HepG2 (cell line): ENCODE measurements around the gene DHRS4L2. TPM values are rescaled to one million over a fixed set of nuclear protein-coding genes. Genes with fewer than 3 reads are reported as not detected.

Experiments
- HOXA5 ChIP-seq: sonication (generic); formaldehyde crosslinking; IDR thresholded peaks from 2 replicates; pipeline ENCODE4 v1.4.0; 2020; ENCODE audit warnings: missing genetic modification reagents
- ISL2 ChIP-seq: sonication (generic); formaldehyde crosslinking; IDR thresholded peaks from 2 replicates; pipeline ENCODE4 v1.5.0; 2020; ENCODE audit warnings: missing genetic modification reagents
- NCOA5 ChIP-seq: sonication (generic); formaldehyde crosslinking; IDR thresholded peaks from 2 replicates; pipeline ENCODE4 v1.4.0; 2020; ENCODE audit warnings: missing genetic modification reagents
- PHF8 ChIP-seq: sonication (generic); formaldehyde crosslinking; IDR thresholded peaks from 2 replicates; pipeline ENCODE4 v1.5.0; 2020; ENCODE audit warnings: missing genetic modification reagents
- POLR2A ChIP-seq, 2 experiments: IDR thresholded peaks; 2 replicates each; pipeline ENCODE4 v1.6.1; 2011; ENCODE audit warnings: low read depth in 2 of 2, low read length in 2 of 2, mild to moderate bottlenecking in 1 of 2, moderate library complexity in 1 of 2; ENCODE audit not compliant: insufficient read depth in 1 of 2
- RXRA ChIP-seq: sonication (generic); formaldehyde crosslinking; IDR thresholded peaks from 2 replicates; pipeline ENCODE4 v1.5.1; 2020; ENCODE audit warnings: missing genetic modification reagents
- SALL1 ChIP-seq: sonication (generic); formaldehyde crosslinking; IDR thresholded peaks from 2 replicates; pipeline ENCODE4 v1.8.0; 2022; ENCODE audit warnings: mild to moderate bottlenecking, missing genetic modification reagents
- TEAD3 ChIP-seq: optimal IDR thresholded peaks from 2 replicates; pipeline ENCODE3; 2016; ENCODE audit warnings: borderline replicate concordance
- ZFP82 ChIP-seq: sonication (generic); formaldehyde crosslinking; IDR thresholded peaks from 2 replicates; pipeline ENCODE4 v1.5.1; 2020; ENCODE audit warnings: mild to moderate bottlenecking, missing genetic modification reagents, borderline replicate concordance
- ZMYM3 ChIP-seq: sonication (generic); formaldehyde crosslinking; IDR thresholded peaks from 2 replicates; pipeline ENCODE4 v1.5.1; 2020; ENCODE audit warnings: mild to moderate bottlenecking, missing genetic modification reagents
- ZNF234 ChIP-seq: sonication (generic); formaldehyde crosslinking; conservative IDR thresholded peaks from 2 replicates; pipeline ENCODE4 v1.5.1; 2020; ENCODE audit warnings: mild to moderate bottlenecking, missing genetic modification reagents
- ZNF501 ChIP-seq: sonication (generic); formaldehyde crosslinking; IDR thresholded peaks from 2 replicates; pipeline ENCODE4 v1.5.1; 2020; ENCODE audit warnings: mild to moderate bottlenecking, moderate library complexity, missing genetic modification reagents
- ZNF616 ChIP-seq: sonication (generic); formaldehyde crosslinking; IDR thresholded peaks from 2 replicates; pipeline ENCODE4 v1.5.0; 2020; ENCODE audit warnings: low read depth, mild to moderate bottlenecking, missing genetic modification reagents
- ZNF678 ChIP-seq: sonication (generic); formaldehyde crosslinking; IDR thresholded peaks from 2 replicates; pipeline ENCODE4 v1.4.0; 2020; ENCODE audit warnings: mild to moderate bottlenecking, missing genetic modification reagents
- ZNF781 ChIP-seq: sonication (generic); formaldehyde crosslinking; IDR thresholded peaks from 2 replicates; pipeline ENCODE4 v1.5.1; 2020; ENCODE audit warnings: borderline replicate concordance, mild to moderate bottlenecking, missing genetic modification reagents; ENCODE audit errors: not compliant biosample characterization
- ZSCAN9 ChIP-seq: IDR thresholded peaks from 2 replicates; pipeline ENCODE4 v1.6.1; 2016; ENCODE audit warnings: borderline replicate concordance
- polyA plus RNA-seq, 8 experiments: library from polyadenylated mRNA; depleted of rRNA in 3 of 8; stranded (reverse) in 7 of 8; unstranded in 1 of 8; fragments of >200 nt; fragmentation: Illumina TruSeq in 4 of 8; extraction: Trizol in 4 of 8; gene quantifications; 2 replicates each; pipeline versions ENCODE4 v1.2.1 to v1.2.3, GENCODE V29; 2011 to 2016; ENCODE audit warnings: low read depth in 4 of 8, missing spikeins in 1 of 8, mixed read lengths in 1 of 8; ENCODE audit not compliant: insufficient read depth in 1 of 8
- total RNA-seq, 5 experiments: library from RNA; depleted of rRNA; stranded (reverse); fragments of >200 nt; fragmentation: Illumina TruSeq; extraction: Trizol; gene quantifications; 2 replicates each; pipeline ENCODE4 v1.2.3, GENCODE V29; 2016; ENCODE audit warnings: low read depth in 1 of 5
- TF ChIP-seq, protein P1 (sequence below): sonication (generic); formaldehyde crosslinking; IDR thresholded peaks from 2 replicates; pipeline ENCODE4 v1.5.1; 2020; ENCODE audit warnings: mild to moderate bottlenecking, missing genetic modification reagents
- TF ChIP-seq, protein P2 (sequence below): sonication (generic); formaldehyde crosslinking; IDR thresholded peaks from 2 replicates; pipeline ENCODE4 v1.4.0; 2020; ENCODE audit warnings: missing genetic modification reagents
- TF ChIP-seq, protein P3 (sequence below): IDR thresholded peaks from 2 replicates; pipeline ENCODE4 v1.6.1; 2016; ENCODE audit warnings: mild to moderate bottlenecking, missing biosample characterization, missing genetic modification reagents
- TF ChIP-seq, protein P4 (sequence below): sonication (generic); formaldehyde crosslinking; IDR thresholded peaks from 2 replicates; pipeline ENCODE4 v1.8.0; 2022; ENCODE audit warnings: missing genetic modification reagents, mild to moderate bottlenecking, inconsistent platforms, borderline replicate concordance
- TF ChIP-seq, protein P5 (sequence below): conservative IDR thresholded peaks from 2 replicates; pipeline ENCODE4 v1.6.1; 2018; ENCODE audit warnings: missing genetic modification reagents

The DHRS4L2 gene
- total and polyA plus RNA-seq, 2 of the 13 experiments (the other 11 are each of a cell fraction or from before 2014, with no cell fraction given) = 24.7 to 38.2 TPM

DNA sequence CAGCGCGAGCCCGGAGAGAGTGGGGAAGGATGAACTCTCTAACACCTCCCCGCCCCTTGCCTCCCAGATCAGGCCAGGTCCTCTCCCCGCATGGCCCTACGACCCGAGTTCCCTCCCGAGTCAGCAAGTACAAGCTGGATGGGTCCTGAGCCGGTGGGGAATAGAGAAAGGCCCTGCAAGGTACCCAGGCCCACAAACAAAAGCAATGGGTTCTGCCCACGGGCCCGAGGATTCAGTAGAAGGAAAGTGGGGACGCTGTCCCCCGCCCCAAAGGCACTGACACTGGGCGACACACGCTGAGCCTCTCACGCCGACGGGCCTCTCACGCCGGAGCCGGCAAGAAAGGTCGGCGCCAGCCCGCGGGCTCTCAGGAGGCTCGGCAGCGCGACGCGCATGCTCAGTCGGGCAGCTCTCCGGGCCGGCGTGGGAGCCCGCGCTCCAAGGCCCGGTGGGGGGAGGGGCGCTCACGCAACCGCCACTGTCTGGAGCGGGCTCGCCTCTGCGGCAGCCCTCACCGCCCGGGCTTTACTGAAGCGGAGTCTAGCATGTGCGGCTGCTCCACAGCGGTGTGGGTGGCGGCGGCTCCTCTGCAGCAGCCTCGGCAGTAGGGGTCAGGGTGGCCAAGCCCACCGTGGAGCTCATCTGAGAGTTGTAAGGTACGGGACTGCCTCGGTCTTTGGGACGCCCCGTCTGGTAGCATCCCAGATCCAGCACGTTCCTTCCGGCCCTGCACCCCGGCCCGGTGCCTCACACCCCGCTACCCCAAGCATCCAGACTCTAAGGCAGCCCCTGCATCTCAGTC lies 19.0 kb upstream of the DHRS4L2 start (continued):
- TF ChIP-seq, protein P1, sequence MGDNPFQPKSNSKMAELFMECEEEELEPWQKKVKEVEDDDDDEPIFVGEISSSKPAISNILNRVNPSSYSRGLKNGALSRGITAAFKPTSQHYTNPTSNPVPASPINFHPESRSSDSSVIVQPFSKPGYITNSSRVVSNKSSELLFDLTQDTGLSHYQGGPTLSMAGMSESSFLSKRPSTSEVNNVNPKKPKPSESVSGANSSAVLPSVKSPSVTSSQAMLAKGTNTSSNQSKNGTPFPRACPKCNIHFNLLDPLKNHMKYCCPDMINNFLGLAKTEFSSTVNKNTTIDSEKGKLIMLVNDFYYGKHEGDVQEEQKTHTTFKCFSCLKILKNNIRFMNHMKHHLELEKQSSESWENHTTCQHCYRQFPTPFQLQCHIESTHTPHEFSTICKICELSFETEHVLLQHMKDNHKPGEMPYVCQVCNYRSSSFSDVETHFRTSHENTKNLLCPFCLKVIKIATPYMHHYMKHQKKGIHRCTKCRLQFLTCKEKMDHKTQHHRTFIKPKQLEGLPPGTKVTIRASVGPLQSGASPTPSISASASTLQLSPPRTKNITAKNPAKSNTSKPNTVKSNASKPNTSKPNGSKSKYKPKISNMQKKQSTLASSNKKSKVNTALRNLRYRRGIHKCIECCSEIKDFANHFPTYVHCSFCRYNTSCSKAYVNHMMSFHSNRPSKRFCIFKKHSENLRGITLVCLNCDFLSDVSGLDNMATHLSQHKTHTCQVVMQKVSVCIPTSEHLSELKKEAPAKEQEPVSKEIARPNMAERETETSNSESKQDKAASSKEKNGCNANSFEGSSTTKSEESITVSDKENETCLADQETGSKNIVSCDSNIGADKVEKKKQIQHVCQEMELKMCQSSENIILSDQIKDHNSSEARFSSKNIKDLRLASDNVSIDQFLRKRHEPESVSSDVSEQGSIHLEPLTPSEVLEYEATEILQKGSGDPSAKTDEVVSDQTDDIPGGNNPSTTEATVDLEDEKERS = 0 out of 2 replicates have a peak, but pooled peaks have one; percentile 34
- TF ChIP-seq ZMYM3 (CRISPR knock-in tag) (peak; percentile 68), SALL1 (CRISPR knock-in tag) (peak; percentile 86), ZSCAN9 (CRISPR knock-in tag) (peak; percentile 27; the same call in 1 of the 2 replicates), HOXA5 (CRISPR knock-in tag) (0 out of 2 replicates have a peak, but pooled peaks have one; percentile 73), ZNF781 (CRISPR knock-in tag) (peak; percentile 67), ISL2 (peak; percentile 66), ZNF616 (peak; percentile 58; the same call in 1 of the 2 replicates), ZNF234 (CRISPR knock-in tag) (peak; percentile 71; the same call in 1 of the 2 replicates), PHF8 (CRISPR knock-in tag) (peak; percentile 84), ZNF501 (CRISPR knock-in tag) (peak; percentile 61; the same call in 1 of the 2 replicates), TEAD3 (CRISPR knock-in tag) (peak; percentile 47), NCOA5 (CRISPR knock-in tag) (0 out of 2 replicates have a peak, but pooled peaks have one; percentile 32), ZNF678 (CRISPR knock-in tag) (0 out of 2 replicates have a peak, but pooled peaks have one; percentile 48), POLR2A (IDR thresholded peaks at IDR 0.05; ENCODE audit: insufficient read depth in 1 of 2, low read depth in 2 of 2, low read length in 2 of 2) (peak in 1 of 2 experiments; percentile 48; a peak in 1 of 4 replicates), RXRA (CRISPR knock-in tag) (peak; percentile 74), ZFP82 (CRISPR knock-in tag) (peak; percentile 49; the same call in 1 of the 2 replicates)
- TF ChIP-seq, protein P2, sequence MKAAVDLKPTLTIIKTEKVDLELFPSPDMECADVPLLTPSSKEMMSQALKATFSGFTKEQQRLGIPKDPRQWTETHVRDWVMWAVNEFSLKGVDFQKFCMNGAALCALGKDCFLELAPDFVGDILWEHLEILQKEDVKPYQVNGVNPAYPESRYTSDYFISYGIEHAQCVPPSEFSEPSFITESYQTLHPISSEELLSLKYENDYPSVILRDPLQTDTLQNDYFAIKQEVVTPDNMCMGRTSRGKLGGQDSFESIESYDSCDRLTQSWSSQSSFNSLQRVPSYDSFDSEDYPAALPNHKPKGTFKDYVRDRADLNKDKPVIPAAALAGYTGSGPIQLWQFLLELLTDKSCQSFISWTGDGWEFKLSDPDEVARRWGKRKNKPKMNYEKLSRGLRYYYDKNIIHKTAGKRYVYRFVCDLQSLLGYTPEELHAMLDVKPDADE (CRISPR knock-in tag) = peak; percentile 28; the same call in 1 of the 2 replicates
- TF ChIP-seq, protein P3, sequence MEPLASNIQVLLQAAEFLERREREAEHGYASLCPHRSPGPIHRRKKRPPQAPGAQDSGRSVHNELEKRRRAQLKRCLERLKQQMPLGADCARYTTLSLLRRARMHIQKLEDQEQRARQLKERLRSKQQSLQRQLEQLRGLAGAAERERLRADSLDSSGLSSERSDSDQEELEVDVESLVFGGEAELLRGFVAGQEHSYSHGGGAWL (CRISPR knock-in tag) = peak; percentile 97; the same call in 1 of the 2 replicates
- TF ChIP-seq, protein P4, sequence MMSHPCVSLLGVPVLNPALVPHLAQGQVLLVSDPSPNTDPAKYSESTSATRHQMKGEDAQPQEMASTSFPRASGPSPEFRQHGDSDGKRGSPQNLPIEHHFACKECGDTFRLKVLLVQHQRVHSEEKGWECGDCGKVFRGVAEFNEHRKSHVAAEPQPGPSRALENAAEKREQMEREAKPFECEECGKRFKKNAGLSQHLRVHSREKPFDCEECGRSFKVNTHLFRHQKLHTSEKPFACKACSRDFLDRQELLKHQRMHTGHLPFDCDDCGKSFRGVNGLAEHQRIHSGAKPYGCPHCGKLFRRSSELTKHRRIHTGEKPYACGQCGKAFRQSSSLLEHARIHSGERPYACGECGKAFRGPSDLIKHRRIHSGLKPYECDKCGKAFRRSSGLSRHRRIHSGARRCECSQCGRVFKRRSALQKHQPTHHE = peak; percentile 93
- TF ChIP-seq, protein P5, sequence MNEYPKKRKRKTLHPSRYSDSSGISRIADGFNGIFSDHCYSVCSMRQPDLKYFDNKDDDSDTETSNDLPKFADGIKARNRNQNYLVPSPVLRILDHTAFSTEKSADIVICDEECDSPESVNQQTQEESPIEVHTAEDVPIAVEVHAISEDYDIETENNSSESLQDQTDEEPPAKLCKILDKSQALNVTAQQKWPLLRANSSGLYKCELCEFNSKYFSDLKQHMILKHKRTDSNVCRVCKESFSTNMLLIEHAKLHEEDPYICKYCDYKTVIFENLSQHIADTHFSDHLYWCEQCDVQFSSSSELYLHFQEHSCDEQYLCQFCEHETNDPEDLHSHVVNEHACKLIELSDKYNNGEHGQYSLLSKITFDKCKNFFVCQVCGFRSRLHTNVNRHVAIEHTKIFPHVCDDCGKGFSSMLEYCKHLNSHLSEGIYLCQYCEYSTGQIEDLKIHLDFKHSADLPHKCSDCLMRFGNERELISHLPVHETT = peak; percentile 75; the same call in 1 of the 2 replicates
